Measurements from ENCODE around the gene CFAP46.
"Not testable (repeated sequence)": the region's sequence is repeated elsewhere in the genome, so short reads cannot be mapped to it uniquely, and the experiment has no call there.

The CFAP46 gene

DNA sequence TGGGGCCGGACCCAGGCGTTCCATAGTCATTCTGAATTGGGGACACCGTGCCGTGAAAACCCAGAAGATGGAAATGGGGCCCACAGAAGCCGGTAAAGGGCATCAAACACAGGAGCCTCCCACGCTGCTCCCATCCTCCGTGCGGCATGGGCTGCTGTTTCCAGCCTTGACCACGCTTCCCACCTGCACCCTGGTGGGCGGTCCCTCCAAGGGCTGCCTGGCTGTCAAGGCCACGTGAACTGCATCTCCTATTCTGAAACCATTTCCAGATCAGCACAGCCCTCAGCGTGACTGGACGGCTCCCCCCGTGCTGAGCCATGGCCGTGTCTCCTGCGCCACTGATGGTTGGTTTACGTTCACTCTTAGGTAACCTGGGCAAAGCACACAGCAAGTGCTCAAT is 14.1 kb downstream of the CFAP46 start:
- DNase-seq (ENCODE audit: low read depth, low spot score), result no peak

DNA sequence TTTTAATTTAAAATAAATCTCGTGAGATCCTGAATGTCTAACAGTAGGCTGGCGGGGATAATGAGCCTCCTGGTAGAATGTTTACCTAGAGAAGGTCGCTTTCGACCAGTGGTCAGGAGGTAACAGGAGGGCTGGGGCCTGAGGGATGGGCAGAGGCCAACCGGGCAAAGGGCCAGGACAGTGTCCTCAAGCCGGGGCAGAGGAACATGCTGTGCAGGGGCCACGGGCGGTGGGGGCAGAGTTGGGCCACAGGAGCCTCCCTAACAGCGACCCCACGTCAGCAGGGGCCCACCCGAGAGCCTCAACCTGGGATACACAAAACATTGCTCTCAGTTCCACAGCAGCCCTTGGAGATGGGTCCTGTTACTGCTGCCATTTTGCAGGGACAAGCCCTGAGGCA is 14.5 kb downstream of the CFAP46 start:
- DNase-seq (ENCODE audit: low read depth, low spot score), result no peak

DNA sequence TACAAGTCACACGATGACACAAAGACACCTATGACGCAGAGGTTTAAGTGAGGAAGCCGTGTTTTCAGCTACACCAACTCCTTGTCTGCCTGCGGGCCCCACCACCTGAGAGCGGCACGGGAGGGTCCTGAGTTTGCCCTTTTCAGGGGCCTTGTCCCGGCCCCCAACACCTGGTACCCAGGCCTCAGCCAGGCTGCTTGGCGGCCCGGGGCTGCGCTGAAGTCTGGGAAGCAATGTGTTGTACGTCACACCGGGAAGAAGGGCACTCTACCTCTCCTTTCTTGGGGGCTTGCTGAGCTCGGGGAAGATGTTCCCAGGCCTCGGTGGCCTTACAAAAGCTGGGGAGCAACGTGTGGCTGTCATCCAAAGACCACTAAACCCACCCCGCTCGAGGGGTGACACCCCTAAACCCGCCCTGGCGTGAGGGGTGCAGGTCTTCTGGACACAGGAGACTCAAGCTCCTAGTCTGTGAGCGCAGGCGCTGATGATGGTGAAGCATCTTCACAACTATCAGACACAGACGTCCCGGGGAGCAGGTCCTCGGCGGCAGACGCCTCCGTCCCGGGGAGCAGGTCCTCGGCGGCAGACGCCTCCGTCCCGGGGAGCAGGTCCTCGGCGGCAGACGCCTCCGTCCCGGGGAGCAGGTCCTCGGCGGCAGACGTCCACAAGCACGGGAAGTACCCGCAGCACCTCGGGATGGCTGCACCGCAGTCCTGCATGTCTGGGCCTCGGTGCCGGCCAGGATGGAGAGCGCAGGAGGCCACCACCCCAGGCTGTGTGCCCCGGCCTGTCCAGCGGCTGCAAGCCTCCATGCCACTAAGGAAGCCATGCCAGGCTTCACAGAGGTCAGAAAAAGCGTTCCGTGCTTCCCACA is 15.4 kb downstream of the CFAP46 start:
- DNase-seq (ENCODE audit: low read depth, low spot score), result no peak

DNA sequence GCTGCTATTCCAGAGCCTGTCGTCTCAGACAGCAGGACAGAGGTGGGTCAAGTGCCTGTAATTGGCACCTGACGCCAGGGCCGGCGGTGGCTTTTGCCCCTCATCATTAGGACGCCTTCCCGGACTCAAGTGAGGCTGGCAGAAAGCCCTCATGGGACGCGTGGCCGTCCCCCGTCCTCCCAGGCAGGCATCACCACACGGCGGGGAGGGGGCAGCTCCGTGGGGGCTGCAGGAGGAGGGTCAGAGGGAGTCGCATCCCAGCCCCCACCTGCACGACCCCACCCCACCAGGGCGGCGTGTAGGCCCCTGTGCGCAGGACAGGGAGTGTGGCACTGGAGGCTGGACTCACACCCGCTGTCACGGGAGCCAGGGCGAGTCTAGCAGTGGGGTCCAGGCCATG is 16.3 kb downstream of the CFAP46 start:
- DNase-seq (ENCODE audit: low read depth, low spot score), result no peak

DNA sequence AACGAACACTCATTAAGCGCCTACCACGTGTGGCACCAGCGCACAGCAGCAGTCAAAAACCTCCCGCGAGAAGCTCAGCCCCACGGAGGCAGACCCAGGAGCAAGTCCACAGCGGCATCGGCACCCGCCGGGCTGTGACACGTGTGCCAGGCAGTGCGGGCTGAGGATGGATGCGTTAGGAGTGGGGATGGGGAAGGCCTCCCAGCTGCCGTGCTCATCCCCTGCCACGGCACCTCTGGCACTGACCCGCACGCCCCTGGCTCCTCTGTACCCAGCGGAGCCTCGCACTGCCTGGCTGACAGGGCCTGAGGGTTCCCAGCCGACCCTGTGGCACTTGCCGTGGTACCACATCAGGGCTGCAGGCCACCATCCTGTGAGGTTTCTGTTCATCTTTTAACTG is 16.8 kb downstream of the CFAP46 start:
- no peak for DNase-seq (ENCODE audit: low read depth, low spot score)

DNA sequence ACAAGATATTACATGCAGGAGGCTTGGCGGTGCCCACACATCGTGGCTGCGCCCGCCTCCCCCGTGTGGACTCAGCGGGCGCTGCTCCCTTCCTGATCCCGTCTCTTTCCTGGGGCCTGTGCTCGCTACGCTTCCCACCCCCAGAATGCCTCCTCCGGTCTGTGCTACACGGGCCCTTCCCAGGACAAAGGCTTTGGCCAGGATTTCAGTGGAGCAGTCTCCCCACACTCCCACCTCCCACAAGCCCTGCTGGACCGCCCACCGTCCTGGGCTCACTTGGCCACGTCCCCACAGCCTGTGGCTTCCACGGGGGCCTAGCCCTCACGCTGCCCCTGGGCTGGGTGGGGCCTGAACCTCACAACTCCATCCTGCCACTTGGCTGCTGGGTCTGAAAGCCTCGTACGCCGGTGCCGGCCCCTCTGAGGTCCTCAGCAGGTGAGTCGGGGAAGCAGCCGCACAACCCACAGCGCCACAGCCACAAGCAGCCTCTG is 17.3 kb downstream of the CFAP46 start:
- no peak for DNase-seq (ENCODE audit: low read depth, low spot score)

DNA sequence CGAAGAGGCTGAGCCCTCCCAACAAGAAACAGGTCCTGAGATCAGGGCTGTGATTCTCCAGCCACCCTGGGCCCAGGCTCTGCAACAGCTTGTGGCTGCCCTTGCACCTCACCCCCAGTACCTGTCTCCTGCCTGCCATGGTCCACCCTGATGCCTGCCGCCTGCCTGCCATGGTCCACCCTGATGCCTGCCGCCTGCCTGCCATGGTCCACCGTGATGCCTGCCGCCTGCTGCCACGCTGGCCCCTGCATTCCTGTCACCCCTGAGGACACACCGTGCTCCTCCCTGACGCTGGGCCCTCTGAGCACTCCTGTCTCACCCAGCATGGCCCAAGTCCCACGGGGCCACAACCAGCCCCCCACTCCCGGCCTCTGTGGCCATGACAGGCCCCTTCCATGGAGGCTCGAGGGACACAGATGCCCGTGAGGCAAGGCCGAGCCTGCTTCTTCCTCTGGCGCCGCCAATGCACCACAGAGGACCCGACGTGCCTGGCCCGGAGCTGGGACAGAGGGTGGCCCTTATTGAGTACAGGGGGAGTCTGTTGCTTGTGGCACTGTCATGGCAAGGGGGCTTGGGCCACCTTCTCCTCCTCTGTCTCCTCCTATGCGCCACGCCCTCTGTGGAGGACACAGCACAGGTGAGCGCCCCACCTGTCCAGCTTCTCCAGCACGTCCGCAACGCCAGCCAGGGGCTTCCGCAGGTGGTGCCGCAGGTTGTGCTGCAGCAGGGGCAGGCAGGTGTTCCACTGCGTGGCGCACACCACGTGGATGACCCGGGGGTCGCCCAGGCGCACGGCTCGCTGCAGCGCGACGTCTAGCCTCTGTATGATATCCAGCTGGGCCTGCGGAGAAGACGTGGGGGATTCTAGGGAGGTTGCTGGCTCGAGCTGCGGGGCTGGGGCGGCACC is 18.1 kb downstream of the CFAP46 start:
- no peak for DNase-seq (ENCODE audit: low read depth, low spot score)

DNA sequence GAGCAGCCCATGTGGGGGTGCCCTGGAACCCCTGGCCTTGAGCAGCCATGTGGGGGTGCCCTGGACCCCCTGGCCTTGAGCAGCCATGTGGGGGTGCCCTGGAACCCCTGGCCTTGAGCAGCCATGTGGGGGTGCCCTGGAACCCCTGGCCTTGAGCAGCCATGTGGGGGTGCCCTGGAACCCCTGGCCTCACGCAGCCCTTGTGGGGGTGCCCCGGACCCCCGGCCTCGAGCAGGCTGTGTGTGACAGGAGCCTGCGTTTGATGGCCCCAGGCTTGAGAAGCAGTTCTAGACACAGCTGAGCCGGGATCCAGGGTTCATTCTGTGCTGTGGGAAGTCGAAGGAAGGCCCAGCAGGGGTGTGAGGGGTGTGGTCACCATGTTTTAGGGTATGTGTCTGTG is 19.0 kb downstream of the CFAP46 start:
- not testable (repeated sequence) for DNase-seq (ENCODE audit: low read depth, low spot score)

DNA sequence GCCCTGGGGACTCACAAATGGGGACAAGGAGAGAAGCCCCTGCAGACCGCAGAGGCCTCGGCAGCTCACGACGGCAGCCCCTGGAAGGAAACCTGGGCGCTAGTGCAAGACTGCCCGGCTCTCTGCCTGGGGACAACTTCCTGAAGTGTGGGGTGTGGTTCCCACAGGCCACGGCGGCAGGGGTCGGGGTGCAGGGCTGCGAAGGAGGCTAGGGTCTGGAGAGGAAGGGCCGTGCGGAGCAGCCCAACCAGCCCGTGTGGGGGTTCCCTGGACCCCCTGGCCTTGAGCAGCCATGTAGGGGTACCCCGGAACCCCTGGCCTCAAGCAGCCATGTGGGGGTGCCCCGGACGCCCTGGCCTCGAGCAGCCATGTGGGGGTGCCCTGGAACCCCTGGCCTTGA is 19.5 kb downstream of the CFAP46 start:
- no peak for DNase-seq (ENCODE audit: low read depth, low spot score)

DNA sequence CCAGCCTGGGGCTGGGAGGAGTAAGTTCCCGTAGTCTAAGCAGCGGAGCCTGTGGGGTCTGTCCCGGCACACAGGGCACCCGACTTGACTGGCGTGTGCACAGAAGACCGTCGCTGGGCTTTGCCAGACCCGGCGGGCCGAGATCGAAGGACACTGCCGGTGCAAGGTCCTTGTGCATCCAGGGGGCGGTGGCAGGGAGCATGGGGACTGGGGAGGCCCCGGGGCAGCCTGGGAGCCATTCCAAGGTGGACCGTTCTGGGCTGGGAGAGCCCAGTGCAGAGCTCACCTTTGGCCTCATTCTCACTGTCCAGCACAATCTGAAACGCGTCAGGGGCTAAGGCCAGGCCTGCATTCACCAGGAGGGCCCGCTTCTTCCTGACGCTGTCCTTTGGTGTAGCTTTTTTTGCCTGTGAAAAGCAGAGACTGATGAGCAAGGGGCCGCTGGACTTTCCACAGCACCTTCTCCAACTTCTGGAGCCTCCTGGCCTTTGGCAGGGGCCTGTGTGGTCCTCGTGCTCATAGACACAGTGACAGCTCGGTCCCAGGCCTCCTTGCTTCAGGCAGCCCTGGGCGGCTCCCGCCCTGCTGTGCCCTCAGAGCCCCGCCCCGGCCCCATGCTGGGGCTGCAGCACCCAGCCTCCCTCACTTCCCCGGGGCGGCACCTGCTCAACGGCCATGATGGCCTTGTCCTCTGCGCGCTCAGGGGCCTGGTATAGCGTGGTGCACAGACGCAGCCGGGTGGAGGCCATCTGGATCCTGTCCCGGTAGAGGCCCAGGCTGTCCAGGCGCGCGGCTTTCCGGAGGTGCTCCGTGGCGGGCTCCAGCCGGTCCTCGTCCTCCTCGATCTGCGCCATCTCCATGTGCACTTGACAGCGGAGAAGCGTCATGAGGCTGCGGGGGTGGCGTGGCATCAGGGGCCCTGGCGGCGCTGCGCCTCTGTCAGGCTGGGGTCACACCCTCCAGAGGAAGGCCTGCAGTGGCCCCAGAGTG is 20.3 kb downstream of the CFAP46 start:
- DNase-seq (ENCODE audit: low read depth, low spot score), result no peak

DNA sequence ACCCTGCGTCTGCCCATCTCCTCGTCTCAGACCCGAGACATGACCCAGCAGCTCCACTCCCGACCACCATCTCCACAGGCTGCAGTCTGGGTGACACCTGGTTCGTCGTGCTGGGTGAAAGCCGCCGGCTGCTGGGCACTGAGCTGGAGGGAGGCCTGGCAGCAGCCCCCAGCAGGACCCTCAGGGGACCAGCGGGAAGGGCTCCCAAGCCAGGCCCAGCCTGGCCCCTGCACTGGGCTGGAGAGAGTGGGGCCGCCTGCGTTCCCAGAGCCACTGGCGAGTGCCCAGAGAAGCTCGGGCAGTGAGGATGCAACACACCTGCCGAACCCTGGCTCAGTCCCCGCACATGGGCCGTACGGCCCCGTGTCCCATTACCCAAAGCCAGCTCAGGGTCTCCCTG is 21.3 kb downstream of the CFAP46 start:
- no peak for DNase-seq (ENCODE audit: low read depth, low spot score)

DNA sequence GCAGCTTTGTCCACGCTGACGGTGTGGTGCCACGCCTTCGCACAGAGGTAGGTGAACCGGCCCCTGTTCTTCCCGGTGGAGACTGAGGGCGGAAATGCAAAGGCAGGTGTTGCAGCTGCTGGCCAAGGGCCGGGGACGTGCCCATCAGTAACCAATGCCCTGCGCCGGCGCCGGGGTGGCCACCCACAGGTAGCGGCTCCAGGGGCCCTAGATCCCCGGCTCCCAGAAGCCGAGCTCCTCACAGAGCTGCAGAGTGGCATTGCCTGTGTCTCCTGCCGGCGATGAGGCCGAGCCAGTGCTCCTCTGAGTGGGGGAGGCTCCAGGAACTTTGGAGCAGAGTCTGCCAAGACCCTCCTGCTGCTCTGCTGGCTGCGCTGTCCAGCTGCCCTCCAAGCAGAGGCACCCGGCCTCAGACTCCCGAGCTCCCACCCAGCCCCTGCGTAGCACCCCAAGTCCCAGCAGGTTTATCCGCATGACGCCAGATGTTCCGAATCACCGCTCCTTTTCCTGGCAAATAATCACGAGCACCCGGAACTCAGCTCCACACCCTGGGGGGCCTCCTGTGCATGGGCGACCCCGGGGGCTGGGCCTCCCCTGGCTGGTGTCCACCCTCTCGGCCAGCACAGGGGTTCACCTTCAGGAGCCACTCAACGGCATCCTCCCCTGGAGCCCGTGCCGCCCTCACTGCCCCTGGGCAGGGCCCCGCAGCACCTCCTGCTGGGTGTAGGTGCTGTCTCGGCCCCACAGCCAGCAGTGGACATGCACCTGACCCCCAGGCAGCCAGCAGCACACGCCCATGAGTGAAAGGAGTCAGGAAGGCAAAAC is 22.1 kb downstream of the CFAP46 start:
- no peak for DNase-seq (ENCODE audit: low read depth, low spot score)

DNA sequence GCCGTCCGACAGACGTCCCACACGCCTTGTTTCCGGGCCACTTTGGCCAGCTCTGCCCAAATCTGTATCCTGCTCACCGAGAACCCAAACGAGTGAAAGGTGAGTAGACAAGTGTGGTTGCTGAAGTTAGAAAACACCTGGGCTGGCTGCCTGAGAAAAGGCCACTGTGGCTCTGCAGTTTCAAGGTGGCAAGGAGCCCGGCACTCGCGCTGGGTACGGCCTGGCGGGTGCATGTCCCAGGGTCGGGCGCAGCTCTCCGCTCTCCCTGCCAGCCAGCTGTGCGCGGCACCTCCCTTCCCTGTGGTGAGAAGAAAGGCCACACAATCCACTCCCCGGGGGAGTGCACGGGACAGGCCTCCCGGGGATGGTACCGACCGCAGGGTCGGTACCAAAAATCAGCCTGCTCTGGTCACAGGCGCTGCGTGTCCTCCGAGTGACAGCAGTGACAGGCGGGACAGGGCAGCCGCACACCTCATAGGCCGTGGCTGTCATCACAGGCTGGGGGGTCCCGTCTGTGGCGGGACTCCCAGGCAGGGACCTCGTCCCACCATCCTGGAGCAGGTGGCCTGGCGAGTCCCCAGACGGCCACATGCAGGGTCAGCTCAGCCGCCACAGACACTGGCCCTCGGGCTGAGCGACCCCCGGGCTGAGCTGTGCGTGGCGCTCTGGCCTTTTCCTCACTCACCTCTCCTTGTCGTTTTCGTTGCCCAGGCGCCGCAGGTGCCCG is 22.8 kb downstream of the CFAP46 start:
- no peak for DNase-seq (ENCODE audit: low read depth, low spot score)

DNA sequence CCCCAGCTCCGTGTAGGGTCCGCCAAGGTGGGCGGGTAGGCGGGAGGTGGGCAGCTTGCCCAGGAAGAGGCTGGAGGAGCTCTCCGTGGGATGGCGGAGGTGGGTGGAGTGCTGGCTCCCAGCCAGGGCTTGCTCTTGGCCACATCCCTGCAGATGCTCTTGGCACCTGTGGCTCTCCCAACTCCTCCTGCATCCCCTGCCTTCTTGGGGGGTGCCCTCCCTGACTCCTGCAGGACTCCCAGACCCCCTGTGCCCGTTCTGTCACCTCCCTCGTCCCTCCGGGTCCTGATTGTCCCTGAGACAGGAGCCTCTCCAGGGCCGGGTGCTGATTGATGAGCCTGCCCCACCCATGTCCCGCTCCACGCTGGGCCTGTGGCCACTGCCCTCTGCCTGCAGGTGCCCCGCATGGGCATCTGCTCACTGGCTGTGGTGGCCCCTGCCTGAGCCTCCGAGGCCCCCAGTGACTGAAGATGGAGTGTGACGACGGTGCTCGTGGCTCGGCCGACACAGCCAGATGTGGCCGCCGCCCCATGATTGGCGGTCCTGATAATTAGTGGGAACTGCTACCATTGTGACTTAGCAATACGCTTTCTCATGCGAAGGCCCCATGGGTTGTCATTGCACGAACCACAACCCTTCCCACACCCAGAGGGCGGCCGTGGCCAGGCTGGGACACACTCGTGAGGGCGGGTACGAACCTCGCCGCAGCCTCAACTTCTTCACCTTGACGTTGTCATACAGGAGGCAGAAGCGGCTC is 23.6 kb downstream of the CFAP46 start:
- DNase-seq (ENCODE audit: low read depth, low spot score), result peak; percentile 21

DNA sequence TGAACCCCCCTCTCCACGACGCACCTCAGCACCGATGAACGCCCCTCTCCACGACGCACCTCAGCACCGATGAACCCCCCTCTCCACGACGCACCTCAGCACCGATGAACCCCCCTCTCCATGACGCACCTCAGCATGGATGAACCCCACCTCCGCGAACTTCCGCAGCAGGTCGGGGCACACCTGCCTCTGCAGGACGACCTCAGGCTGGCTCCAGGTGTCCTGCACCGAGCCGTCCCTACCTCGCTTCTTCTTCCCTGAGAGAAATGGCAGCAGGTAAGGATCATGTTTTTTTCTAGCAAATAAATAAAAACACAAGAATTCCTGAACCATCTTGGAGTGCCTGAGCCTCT is 24.1 kb downstream of the CFAP46 start:
- no peak for DNase-seq (ENCODE audit: low read depth, low spot score)

DNA sequence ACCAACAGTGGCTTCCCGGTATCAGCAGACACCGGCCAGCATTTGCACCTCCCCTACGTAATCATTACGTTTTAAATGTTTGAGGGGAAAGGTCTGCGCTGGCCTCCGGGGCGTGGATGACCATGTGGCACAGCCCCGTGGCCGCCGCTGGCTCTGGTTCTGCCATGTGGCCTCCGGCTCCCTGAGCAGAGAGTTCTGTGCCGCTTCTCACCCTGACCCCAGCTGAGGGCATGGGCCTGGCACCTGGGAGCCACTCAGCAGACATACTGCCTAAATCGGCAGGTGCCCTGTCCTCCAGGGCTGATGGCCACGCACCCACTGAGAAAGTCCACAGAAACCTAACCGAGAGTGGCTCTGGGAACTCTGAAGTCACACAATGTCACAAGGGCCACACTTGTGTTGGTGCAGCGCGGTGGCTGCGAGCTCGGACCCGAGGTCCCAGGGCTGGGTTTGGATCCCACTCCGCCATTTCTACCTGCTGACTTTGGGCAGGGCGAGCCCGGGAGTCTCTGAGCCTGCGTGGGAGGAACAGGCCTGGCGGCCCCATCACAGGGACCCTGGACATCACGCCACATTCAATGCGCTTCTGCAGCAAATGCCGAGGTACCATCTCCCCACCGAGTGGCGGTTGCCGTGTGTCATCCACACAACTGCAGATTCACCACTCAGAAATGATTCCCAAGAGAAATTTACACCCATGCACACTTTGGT is 25.3 kb downstream of the CFAP46 start:
- DNase-seq (ENCODE audit: low read depth, low spot score), result no peak

DNA sequence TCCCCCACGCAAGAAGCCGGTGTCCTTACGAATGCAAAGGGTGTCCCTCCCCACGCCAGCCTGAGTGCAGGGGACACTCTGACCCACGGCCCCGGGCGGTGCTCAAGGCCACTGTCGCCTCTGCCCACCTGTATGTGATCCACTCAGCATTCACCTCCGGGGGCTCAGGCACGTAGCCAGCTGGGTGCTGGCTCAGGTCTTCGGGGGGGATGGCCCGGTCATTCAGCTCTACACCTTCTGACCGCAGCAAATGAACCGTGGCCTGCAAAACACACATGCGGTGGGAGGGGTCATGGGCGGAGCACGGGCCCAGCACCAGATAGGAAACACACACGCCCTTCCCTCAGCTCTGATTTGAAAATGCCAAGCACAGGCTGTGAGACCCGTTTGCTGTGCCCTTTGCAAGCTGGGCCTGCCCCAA is 25.9 kb downstream of the CFAP46 start:
- DNase-seq (ENCODE audit: low read depth, low spot score), result no peak

DNA sequence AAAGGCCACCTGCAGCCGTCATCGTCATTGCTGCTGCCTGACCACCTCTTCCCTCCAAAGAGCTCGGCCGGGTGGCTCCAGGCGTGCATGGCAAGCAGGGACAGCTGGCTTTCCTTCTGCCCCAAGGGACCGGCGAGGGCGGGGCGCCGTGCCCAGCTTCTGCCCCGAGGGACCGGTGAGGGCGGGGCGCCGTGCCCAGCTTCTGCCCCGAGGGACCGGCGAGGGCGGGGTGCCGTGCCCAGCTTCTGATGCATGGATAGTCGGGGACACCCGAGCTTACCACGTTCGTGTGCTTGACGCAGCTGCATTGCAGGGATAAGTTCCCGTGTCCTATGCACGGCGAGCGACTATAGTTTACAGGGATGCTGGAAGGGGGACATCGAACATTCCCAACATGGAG is 27.0 kb downstream of the CFAP46 start:
- DNase-seq (ENCODE audit: low read depth, low spot score), result no peak
